ENCODE data around the gene NUP214. TPM values are rescaled to one million over a fixed set of nuclear protein-coding genes. Genes with fewer than 3 reads are reported as not detected.

Gene NUP214
- total and polyA plus RNA-seq, 2 of the 8 experiments (the other 6 are each of a cell fraction or from before 2014, with no cell fraction given), result 28.6 to 50.2 TPM

- no peak for FAIRE-seq
- peak overlapping the region; percentile 72 for H3K18ac ChIP-seq (ENCODE audit: extremely low read depth, low read length)
- CTCF ChIA-PET (ENCODE audit: partially characterized antibody), result interaction anchor here (0.7 to 2.8 kb wide), 4 partner anchors 14 to 99 kb away, joined by 3 to 17 read pairs (median 3); no protein-coding TSS in a partner anchor
- TF ChIP-seq SUZ12 (IDR thresholded peaks at IDR 0.05; ENCODE audit: low read length), result no peak
- no peak for TF ChIP-seq CBX5 (IDR thresholded peaks at IDR 0.05; ENCODE audit: low read depth, low read length)
- TF ChIP-seq FOSL1 (IDR thresholded peaks at IDR 0.05; ENCODE audit: insufficient read depth, low read depth, low read length), result no peak
- TF ChIP-seq POU5F1 (IDR thresholded peaks at IDR 0.05; ENCODE audit: low read depth, low read length), result no peak
- no peak for TF ChIP-seq NRF1 (IDR thresholded peaks at IDR 0.05; ENCODE audit: low read depth, low read length)
- TF ChIP-seq RXRA (IDR thresholded peaks at IDR 0.05; ENCODE audit: insufficient read depth, low read depth, low read length), result no peak
- no peak for TF ChIP-seq ATF3 (IDR thresholded peaks at IDR 0.05; ENCODE audit: insufficient read depth, low read depth, low read length)
- no peak for TF ChIP-seq HDAC6 (IDR thresholded peaks at IDR 0.05; ENCODE audit: low read depth, low read length)
- no peak for TF ChIP-seq SRF (IDR thresholded peaks at IDR 0.05; ENCODE audit: low read depth, low read length)
- no peak for TF ChIP-seq KDM4A (IDR thresholded peaks at IDR 0.05; ENCODE audit: low read depth, low read length, severe bottlenecking)
- no peak for TF ChIP-seq TCF12 (IDR thresholded peaks at IDR 0.05; ENCODE audit: low read depth, low read length)
- TF ChIP-seq HDAC2 (IDR thresholded peaks at IDR 0.05; ENCODE audit: borderline replicate concordance in 1 of 2, low read depth in 2 of 2, low read length in 2 of 2), result no peak
Measured at GRCh38 chr9:131237931-131238401, 112.6 kb downstream of the NUP214 start.

More at GRCh38 chr9:131237931-131238401, 112.6 kb downstream of the NUP214 start:
- Histone ChIP-seq H3K4me2 (ENCODE audit: insufficient read depth in 1 of 2, low read depth in 2 of 2, low read length in 2 of 2) (peak overlapping the region in 1 of 2 experiments; percentile 15; a peak in 2 of 4 replicates), H3K23me2 (ENCODE audit: low read depth, low read length) (no peaks in the 10 kb centered on the region), H4K20me1 (replicated peaks in 1 of 2; ENCODE audit: control insufficient read depth in 1 of 2, insufficient read depth in 2 of 2, low read length in 2 of 2) (no peaks in the 10 kb centered on the region), H2BK5ac (ENCODE audit: low read depth, low read length) (peak overlapping the region; percentile 4; the same call in 1 of the 2 replicates), H4K5ac (ENCODE audit: insufficient read length, low read depth, low read length) (no peak overlapping the region), H3K9ac (replicated peaks in 1 of 4; ENCODE audit: extremely low read depth in 1 of 4, low read depth in 3 of 4, low read length in 3 of 4) (no peak overlapping the region), H3K27me3 (replicated peaks in 1 of 4; ENCODE audit: control insufficient read depth in 3 of 4, extremely low read depth in 1 of 4, insufficient read depth in 3 of 4, low read length in 3 of 4) (no peaks in the 10 kb centered on the region), H2AK5ac (ENCODE audit: low read depth, low read length) (no peak overlapping the region), H2BK12ac (ENCODE audit: low read depth, low read length) (peak overlapping the region; percentile 94; the same call in 1 of the 2 replicates), H4K91ac (replicated peaks; ENCODE audit: insufficient read length, low read length) (peak overlapping the region; percentile 12), H3K79me1 (ENCODE audit: low read depth, low read length) (no peaks in the 10 kb centered on the region), H2BK20ac (ENCODE audit: low read length) (no peak overlapping the region), H2BK15ac (ENCODE audit: low read length) (0 out of 2 replicates have a peak overlapping the region, but pooled peaks have one; percentile 47), H3K27ac (ENCODE audit: low read depth, low read length) (no peak overlapping the region), H2AFZ (ENCODE audit: low read length) (peak overlapping the region; percentile 7; the same call in 1 of the 2 replicates), H3K14ac (ENCODE audit: insufficient read length) (no peak overlapping the region), H3K79me2 (ENCODE audit: control insufficient read depth in 1 of 2, insufficient read depth in 2 of 2, low read length in 2 of 2) (no peaks in the 10 kb centered on the region), H3K4me3 (ENCODE audit: extremely low read depth in 1 of 4, insufficient read depth in 2 of 4, low read depth in 3 of 4, low read length in 4 of 4) (no peak overlapping the region), H3K36me3 (ENCODE audit: control insufficient read depth in 2 of 4, insufficient read depth in 4 of 4, low read length in 3 of 4) (peaks cover 0 to 14% (median 9%) of the 10 kb centered on the region in 4 experiments; a peak in 4 of 8 replicates), H3K9me3 (ENCODE audit: insufficient read depth in 2 of 2, low read depth in 1 of 2, low read length in 1 of 2) (peaks cover 0 to 3% of the 10 kb centered on the region in 2 experiments; a peak in 1 of 4 replicates), H2BK120ac (replicated peaks; ENCODE audit: low read depth, low read length) (no peak overlapping the region), H3K56ac (replicated peaks; ENCODE audit: insufficient read length, low read depth, low read length) (no peak overlapping the region), H4K8ac (ENCODE audit: extremely low read depth, insufficient read depth, low read length) (no peak overlapping the region), H3K23ac (ENCODE audit: insufficient read length) (no peak overlapping the region), H3K4ac (replicated peaks; ENCODE audit: insufficient read length, low read depth, low read length) (no peak overlapping the region), H3K4me1 (replicated peaks in 1 of 4; ENCODE audit: control insufficient read depth in 3 of 4, insufficient read depth in 4 of 4, low read length in 3 of 4) (peaks cover 0 to 20% (median 16%) of the 10 kb centered on the region in 4 experiments; a peak in 6 of 7 replicates)
- POLR2A ChIA-PET (ENCODE audit: partially characterized antibody), result interaction anchor here (1.4 to 4.3 kb wide), 4 partner anchors 10 to 17 kb away, joined by 3 to 18 read pairs (median 4); no protein-coding TSS in a partner anchor
- 55% methylated on average over 11 of the region's 11 CpGs; no CpG with 5 or more reads in 1 of the 2 experiments for WGBS, 2 experiments (ENCODE audit: extremely low coverage in 1 of 2, insufficient coverage in 1 of 2, insufficient read length in 1 of 2, insufficient replicate concordance in 2 of 2, low coverage in 1 of 2, low lambda C conversion rate in 2 of 2, missing lambda C conversion rate in 1 of 2)
- DNase-seq (ENCODE audit: low read depth in 1 of 2, low spot score in 2 of 2), result peak in 1 of 2 experiments; percentile 79

Data from H1 (cell line).